ENCODE data around the gene ZNF235.
"Not testable (repeated sequence)": the region's sequence is repeated elsewhere in the genome, so short reads cannot be mapped to it uniquely, and the experiment has no call there.

The ZNF235 gene

DNA sequence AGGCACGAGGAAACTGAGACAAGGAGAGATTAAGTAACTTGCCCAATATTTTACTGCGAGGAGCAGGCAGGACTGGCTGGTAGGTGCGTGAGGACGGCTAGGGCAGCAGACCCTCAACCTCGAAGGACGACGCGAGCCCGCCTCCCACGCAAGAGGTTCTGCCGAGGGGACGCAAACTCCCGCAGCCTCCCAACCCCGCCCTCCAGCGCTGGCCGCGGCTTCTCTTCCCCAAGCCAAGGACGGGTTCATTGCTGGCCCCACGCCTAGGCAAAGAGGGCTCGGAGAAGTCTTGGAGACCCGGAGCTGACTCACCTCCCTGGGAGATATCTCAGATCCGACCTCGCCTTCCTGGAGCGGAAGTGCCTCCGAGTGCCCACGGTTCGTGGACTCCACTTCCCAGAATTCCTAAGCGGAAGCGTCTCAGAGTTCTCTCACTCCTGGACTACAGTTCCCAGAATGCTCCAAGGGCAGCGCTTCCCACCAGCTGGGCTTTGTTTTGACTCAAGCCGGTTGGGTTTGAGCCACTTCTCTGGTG is at the start of gene ZNF235:
Gene ZNF235 (minus strand): TSS at position 367 of the 535 bp plus-strand sequence. CDS start 1,621 bp downstream, outside the sequence.
- DNase-seq = peak; percentile 73

DNA sequence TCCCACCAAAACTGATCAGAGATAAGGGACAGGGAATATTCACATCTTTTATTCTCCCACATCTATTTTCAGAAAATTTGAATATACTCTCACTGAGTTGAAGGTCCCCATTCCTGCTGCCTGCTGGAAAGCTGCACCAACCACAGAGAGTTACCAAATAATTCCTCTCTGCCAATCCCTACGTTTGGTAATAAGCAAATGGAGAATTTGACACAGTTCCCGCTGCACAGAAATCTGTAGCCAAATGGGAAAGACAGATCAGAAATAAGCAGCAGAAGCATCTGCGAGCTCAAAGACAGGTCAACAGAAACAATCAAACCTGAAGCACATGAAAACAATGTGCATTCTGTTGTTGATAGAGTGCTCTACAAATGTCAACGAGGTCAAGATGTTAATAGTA is 41.7 kb upstream of the ZNF235 start:
- no peak for DNase-seq

DNA sequence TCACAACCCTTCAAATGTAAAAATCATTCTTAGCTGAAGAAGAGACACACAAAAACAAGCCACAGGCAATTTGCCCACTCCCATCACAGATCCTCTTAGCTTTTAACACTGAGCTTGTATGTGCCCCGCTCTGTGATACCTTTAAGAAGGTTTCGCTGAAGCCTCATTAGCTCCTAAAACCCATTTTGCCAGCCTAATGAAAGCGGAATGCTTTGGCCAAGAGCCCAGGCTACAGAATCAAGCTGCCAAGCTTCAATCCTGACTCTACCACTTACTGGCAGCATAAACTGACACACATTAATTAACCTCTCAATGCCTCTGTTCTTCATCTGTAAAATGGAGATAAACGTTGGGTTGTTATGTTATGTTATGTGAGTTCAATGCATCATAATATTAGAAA is 41.1 kb upstream of the ZNF235 start:
- no peak for DNase-seq

DNA sequence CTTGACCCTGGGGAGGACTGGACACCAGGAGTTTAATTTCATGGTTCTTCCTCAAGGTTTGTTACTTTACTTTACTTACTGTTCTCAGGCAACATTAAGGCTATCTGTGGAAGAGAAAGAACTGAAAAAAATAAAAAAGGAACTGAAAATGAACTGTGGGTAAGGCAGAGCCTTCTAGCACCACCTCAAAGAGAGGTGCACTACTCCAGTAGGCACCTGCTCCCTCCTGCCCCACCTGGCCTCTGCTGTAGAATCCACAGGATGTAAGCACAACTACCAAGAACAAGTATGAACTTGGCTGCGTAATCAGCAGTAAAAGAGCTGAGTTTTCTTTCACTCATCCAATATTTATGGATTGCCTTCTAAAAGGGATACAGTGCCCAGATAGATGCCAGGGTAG is 39.4 kb upstream of the ZNF235 start:
- DNase-seq = no peak

DNA sequence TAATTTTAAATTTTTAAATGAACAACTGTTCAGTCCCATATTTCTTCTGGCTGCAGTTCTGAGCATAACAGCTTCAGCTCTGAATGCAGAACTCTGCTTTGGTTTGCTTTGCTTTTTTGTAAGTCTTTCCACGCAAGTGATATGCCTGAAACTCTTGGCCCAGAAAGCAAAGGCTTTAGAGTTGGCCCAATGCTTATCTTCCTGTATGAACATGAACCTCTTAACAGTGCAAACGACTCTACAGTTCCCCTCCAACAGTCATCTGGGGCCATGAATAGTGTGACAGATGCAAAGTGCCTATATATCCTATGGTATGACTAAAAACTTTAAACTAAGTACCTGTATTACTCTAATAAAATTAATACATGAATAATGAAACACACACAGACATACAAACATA is 37.0 kb upstream of the ZNF235 start:
- DNase-seq = no peak

DNA sequence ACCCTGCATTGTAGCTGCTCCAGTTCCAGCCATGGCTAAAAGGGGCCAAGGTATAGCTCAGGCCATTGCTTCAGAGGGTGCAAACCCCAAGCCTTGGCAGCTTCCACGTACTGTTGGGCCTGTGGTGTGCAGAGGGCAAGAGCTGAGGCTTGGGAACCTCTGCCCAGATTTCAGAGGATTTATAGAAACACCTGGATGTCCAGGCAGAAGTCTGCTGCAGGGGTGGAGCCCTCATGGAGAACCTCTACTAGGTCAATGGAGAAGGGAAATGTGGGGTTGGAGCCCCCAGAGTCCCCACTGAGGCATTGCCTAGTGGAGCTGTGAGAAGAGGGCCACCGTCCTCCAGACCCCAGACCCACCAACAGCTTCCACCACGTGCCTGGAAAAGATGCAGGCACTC is 29.8 kb upstream of the ZNF235 start:
- not testable (repeated sequence) for DNase-seq

DNA sequence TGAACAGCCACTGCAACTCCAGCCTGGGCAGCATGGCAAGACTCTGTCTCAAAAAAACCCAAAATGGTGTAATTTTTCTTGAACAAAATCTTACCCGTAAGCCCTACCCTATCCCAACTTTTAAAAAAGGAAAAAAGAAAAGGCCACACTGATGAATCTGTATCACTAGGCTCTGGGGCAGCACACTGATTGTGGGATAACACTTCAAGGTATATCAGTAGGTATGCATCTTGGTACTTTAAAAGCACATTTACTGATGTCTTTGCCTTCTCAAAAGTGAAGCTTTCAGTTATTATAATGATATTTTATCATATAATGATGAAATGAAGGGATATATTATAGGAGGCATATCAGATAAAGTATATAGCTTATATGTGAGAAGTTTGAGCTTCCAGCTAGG is 27.3 kb upstream of the ZNF235 start:
- no peak for DNase-seq

DNA sequence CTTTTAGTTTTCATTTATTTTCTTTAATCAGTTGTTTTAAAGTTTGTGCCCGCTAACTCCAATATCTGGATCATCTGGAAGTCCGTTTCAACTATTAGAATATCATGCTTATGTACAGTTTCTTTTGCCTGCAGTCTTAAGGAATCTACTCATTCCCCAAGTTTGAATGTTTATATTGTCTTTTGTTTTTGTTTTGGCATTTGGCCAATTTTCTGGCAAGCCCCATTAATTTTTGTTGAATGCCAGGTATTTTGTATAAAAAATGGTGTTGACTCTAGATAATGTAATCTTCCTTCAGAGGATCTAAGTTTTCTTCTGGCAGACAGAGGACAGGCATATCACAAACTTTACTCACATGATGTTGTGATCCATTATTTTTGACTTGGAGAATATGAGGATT is 11.1 kb upstream of the ZNF235 start:
- no peak for DNase-seq

DNA sequence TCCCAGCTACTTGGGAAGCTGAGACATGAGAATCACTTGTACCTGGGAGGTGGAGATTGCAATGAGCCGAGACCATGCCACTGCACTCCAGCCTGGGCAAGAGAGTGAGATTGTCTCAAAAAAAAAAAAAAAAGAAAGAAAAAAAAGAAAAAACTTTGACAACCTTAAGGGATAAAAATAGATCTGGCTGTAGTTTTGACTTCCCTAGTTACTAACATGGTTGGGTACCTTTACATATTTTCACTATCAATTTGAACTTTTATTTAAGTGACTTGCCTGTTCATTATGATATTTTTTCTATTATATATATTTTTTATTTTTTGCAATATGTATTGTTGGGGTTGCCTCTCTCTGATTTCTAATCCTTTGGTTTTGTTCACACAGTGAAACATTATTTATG is 8.4 kb upstream of the ZNF235 start:
- DNase-seq = no peak

DNA sequence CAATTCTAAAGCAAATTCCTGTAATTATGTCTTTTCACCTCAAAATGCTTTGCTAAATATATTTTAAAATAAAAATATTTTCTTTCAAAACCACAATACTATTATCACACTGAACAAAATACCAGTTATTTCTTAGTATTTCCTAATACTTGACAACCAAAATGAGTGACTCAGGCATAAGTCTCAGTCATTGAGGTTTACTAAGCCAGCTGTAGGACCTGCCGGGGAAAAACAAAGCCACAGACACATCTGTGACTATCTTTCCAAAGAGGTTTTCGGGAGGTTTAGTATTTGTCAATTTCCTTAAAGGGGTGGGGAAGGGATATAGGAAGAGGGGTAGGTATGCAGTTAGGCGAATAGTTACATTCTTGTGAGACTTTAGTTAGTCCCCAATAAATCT is 3.2 kb upstream of the ZNF235 start:
- DNase-seq = no peak

DNA sequence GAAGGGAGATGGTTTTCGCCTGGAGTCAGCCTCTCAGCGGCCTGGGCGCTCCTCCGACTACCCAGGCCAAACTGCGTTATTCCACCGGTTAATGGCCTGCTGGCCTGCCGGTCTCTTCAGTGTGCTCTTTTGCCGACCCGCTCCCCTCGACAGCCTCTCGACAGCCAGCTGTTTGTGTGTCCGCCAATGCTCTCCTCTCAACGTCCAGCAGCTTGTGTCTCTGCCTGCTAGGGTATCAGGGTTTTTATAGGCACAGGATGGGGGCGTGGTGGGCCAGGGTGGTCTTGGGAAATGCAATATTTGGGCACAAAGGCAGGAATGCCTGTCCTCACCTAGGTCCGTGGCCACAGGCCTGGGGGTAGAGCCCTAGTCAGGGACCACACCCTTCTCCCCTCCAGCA is 1.5 kb upstream of the ZNF235 start:
- DNase-seq = no peak

DNA sequence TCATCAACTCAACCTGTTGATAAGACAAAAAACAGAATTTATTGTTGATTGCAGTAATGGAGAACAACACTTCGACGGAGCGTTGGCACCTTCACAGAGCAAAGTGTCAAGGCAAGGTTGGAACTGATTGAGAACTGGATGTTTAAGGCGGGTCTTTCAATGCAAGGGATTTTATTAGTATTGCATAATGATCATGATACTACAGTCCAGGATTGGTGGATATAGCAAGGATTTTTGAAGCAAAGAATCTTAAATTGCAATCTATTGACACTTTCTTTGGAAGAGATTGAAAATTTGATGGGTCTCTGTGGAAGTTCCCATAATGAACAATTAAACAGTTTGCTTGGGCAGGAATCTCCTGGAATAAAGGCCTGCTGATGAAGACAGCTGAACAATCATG is 632 bp upstream of the ZNF235 start:
- DNase-seq = no peak

DNA sequence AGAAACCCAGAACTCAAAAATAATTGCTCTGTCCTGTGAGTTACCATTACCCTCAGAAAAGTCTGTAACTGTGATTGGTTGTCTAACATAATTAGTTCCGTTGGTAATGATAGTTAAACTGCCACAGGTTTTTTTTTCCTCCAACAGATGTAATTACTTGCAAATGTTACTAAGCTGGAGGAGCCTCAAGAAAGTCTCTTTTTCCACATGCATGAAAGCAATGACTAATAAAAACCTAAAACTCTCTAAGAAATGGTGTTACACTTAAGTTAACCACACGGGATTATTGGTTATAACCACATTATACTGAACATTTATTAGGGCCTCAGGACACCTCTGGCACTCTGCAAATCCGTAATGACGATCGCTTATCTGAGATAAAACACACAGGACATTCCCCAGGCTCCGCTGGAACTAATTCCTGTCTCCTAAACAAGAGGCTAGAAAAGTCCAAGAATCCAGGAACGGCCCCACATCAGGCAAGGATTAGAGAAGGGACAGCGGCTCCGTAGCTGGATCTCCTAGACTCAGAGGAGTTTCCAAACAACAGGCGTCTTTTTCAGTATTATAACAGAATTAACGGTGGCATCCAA is 753 bp downstream of the ZNF235 start:
- no peak for DNase-seq

DNA sequence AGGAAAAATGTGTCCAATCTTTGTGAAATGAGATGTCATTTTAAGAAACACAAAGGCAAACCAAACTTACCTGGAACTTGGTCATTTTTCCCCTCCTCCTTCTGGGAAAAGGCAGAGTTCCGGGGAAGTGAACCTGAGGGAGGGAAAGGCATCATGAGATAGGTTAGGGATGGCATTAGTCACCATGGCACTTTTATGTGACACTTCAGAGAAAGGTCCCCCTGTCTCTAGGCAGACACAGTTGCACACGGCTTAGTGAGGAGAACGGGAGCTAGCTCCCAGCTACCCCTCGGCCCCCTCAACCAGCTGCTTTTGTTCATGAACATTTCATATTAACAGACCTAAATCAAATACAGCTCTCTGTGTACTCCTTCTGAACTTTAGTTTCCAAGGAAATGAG is 1.5 kb downstream of the ZNF235 start:
- DNase-seq = no peak

DNA sequence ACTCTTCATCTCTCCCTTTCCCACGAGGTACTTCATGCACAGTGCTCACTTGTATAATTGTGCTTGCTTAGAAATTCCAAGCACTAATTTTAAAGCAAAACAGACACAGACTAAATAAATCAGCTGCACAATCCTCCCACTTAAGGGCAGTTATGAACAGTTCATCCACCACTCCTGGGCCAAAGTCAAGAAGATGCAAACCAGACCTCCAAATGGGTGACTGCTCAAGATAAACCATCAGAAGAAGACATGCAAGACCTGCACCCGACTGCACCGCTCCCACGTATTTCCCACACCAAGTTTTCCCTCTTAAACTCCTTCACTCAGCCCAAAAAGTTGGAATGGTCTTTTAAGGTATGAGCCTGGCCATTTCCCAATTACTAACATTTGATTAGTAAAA is 19.9 kb downstream of the ZNF235 start:
- no peak for DNase-seq

DNA sequence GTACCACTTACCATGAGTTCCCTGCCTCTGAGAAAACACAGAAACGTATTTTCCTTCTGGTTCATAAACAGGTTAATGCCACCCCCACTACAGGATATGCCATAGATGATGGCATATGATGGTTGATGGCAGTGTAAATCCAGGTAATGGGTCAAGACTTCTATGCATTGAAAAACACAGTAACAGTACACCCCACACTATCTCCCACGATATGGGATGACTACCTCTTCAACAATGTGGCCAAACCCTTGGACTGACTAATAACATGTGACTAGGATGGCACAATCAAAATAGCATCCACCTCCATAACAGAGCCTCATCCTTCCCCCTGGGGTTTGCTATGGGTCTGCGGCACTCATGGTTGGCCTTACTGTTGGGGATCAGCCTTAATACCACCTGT is 22.0 kb downstream of the ZNF235 start:
- no peak for DNase-seq

DNA sequence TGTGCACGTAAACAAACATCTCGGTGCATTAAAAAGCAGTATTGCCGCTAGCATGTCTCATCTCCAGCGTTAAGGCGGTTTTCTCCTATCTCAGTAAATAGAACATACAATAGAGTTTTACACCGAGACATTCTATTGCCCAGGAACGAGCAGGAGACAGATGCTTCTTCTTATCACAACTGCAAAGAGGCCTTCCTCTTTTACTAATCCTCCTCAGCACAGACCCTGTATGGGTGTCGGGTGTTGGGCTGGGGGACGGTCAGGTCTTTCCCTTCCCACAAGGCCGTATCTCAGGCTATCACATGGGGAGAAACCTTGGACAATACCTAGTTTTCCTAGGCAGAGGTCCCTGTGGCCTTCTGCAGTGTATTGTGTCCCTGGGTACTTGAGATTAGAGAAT is 23.9 kb downstream of the ZNF235 start:
- no peak for DNase-seq

DNA sequence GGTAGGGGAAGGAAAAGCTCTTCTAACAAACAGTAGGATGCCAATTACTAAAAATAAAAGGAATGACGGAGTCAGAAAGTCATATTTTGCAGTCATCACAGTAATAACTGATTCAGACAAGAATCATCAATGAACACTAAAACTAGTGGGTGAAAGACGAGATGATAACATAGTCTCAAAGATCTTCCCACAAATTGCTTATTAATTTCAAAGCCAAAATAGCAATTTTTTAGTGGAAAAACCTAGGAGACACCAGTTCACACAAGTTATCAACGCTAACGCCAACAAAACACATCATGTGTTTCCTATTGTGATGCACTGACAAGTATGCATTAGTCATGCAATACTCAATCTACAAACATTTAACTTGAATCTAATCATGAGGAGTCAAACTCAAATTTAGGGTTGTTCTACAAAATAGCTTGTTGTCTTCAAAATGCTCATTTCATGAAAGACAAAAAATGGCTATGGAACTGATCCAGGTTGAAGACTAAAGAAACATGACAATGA is 26.6 kb downstream of the ZNF235 start:
- no peak for DNase-seq

DNA sequence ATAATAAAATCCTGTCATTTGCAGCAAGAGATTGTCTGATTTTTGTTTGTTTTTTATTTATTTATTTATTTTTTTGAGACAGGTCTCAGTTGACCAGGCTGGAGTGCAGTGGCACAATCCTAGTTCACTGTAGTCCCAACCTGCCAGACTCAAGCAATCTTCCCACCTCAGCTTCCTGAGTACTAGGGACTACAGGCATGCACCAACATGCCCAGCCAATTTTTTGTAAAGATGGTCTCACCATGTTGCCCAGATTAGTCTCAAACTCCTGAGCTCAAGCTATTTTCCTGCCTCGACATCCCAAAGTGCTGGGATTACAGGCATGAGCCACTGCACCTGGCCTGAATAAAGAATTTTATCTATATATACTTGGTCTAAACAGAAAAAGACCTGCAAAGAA is 27.5 kb downstream of the ZNF235 start:
- no peak for DNase-seq

DNA sequence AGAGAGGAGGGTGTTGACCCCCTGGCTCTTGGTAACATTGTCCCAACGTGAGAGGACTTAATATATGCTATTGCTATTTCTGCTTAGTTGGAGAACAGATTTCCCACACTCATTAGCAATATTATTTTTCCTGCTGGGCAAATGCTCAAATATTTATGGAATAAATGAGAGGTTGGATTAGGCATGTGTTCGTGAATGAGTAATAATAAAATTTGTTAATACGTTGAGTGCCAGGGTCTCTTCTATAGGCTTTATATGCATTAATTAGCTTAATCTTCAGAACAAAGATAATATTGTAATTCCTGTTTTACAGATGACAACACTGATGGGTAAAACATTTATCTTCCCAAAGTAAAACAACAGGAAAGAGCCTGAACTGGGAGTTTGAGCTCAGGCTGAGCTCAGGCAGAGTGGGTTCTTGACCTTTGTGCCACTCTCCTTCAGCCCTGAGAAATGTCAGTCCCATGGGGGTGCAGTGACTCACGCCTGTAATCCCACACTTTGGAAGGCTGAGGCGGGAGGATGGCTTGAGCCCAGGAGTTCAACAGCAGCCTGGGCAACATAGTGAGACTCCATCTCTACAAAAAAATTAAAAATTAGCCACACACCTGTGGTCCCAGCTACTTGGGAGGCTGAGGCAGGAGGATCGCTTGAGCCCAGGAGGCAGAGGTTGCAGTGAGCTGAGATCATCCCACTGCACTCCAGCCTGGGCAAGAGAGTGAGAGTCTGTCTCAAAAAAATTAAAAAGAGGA is 44.0 kb downstream of the ZNF235 start:
- DNase-seq = no peak

DNA sequence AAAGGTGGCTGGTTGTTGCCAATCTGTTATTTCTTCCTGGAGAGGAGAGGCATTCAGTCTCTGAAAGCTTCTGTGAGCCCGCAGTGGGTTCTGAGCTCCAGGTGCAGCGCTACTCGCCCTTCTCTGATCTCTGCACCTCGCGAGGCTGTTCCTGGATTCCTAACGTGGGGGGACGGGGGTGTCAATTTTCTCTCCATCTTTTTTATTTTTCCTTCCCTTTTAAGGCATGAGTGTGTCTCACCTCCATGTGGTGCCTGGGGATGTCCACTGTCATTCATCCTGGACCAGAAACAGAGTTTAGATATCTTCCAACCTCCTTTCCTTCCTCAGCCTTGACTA is 44.5 kb downstream of the ZNF235 start:
- no peak for DNase-seq

DNA sequence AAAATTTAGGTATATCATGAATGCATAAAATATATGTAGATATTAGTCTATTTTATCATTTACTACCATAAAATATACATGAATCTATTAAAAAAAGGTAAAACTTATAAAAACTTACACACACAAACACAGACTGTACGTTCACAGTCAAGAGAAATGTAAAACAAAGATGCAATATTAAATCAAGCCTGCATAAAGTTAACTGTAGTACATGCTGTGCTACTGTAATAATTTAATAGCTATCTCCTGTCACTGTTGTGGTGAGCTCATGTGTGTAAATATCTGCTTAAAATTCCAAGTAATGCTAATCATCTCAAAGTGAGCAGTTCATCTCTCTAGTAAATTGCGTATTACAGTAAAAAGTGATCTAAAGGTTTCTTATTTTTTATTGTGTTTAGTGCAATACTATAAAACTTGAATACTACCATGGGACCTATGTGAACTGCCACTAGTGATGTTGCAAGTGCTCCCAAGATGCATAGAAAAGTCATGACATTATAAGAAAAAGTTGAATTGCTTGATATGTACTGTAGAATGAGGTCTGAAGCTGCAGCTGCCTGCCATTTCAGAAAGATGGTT is 45.9 kb downstream of the ZNF235 start:
- DNase-seq = no peak

DNA sequence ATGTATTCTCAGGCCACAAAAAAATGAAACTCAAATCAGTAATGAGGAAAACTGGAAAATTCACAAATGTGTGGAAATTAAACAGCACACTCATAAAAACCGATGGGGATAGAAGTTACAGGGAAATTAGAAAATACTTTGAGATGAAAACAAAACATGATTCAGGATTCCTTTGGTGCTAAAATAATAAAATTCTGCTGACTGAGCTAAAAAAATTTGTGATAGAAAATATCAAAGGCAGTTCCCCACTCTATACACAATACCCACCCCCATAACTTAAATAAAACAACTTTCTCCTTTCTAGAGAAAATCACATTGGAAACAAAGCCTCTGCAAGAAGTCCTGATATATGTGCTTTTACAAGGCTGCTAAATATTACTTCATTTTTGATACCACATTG is 46.7 kb downstream of the ZNF235 start:
- DNase-seq = no peak

DNA sequence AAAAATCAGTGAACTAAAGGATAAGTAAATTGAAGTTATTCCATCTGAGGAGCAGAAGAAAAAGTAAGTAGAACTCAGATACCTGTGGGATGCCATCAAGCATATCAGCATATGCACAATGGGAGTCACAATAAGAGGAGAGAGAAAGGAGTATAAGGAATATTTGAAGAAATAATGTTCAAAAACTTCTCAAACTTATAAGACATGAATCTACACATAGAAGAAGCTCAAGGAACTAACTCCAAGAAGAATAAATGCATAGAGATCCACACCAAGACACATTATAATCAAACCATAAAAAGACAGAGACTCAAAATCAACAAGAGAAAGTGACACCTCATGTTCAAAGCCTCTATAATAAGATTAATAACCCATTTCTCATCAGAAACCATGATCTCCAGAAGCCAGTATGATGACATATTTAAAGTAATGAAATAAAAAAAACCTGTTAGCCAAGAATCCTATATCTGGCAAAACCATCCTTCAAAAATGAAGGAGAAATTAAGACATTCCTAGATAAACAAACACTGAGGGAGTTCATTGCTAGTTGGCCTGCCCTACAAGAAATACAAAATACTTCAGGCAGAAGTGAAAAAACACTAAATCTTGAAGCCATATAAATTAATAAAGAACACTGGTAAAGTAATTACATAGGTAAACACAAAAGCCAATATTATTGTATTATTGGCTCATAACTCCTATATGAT is 49.0 kb downstream of the ZNF235 start:
- no peak for DNase-seq

Data from activated naive CD4-positive, alpha-beta T cell treated with anti-CD3 and anti-CD28 coated beads, Interleukin-2, amount 50 U/mL, for 16 hours (primary cell).